Body of pancreas (tissue), 4 donors: Measurements from ENCODE around the gene WFS1. TPM values are rescaled to one million over a fixed set of nuclear protein-coding genes. Genes with fewer than 3 reads are reported as not detected.

Experiments
- ATAC-seq: fragments of 150-250 bp; one replicate; pipeline ENCODE4 v1.9.1; 2016
- DNase-seq, 4 donors: peaks; one replicate each; pipeline ENCODE4 v3.0.0-alpha.2; 2019
- H3K27ac ChIP-seq, 4 donors: fragments of 200-600 bp; sonication (generic); 1 replicate in 3 of 4; 2 replicates in 1 of 4; pipeline versions ENCODE4 v1.5.1 to v1.6.1; 2016 to 2019; ENCODE audit warnings: mild to moderate bottlenecking in 1 of 4, mixed read lengths in 1 of 4, moderate library complexity in 1 of 4
- H3K27me3 ChIP-seq, 2 donors: fragments of 200-600 bp; sonication (generic); one replicate each; pipeline ENCODE4 v1.6.0; 2016; ENCODE audit warnings: mild to moderate bottlenecking in 1 of 2
- H3K36me3 ChIP-seq, 2 donors: fragments of 200-600 bp; sonication (generic); replicated peaks in 1 of 2; 2 replicates each; pipeline ENCODE4 v1.5.1; 2016; ENCODE audit warnings: low read depth in 2 of 2; ENCODE audit not compliant: insufficient read depth in 1 of 2
- H3K4me1 ChIP-seq: fragments of 200-600 bp; sonication (generic); one replicate; pipeline ENCODE4 v1.6.0; 2016
- H3K4me3 ChIP-seq, 2 donors: fragments of 200-600 bp; sonication (generic); 1 replicate in 1 of 2; 2 replicates in 1 of 2; pipeline ENCODE4 v1.5.1; 2016 to 2019
- H3K9me3 ChIP-seq, 3 donors: fragments of 200-600 bp; sonication (generic); 1 replicate in 2 of 3; 2 replicates in 1 of 3; pipeline ENCODE4 v1.5.1; 2016
- CTCF ChIP-seq, 7 experiments: fragments of 450-650 bp in 4 of 7; fragments of 200-600 bp in 3 of 7; sonication (generic) in 3 of 7; IDR thresholded peaks; one replicate each; pipeline ENCODE4 v1.5.1; 2016 to 2019; ENCODE audit warnings: antibody characterized with exemption in 7 of 7
- POLR2A ChIP-seq, 3 donors: fragments of 450-650 bp; IDR thresholded peaks; one replicate each; pipeline ENCODE4 v1.6.1; 2016; ENCODE audit warnings: antibody characterized with exemption in 3 of 3, mild to moderate bottlenecking in 2 of 3
- whole genome bisulfite sequencing, 2 donors: methylation state at CpG; one replicate each; pipeline ENCODE4 v1.1.5; 2017; 5-methylcytosine and 5-hydroxymethylcytosine counted together
- intact Hi-C: fragments of 100-400 bp; cut with DNase I; formaldehyde crosslinking; loops from one replicate; pipeline ENCODE4 v1.15.1; 2023
- total RNA-seq, 2 donors: library from RNA; depleted of rRNA; stranded (reverse); fragments of >200 nt; gene quantifications; one replicate each; pipeline ENCODE4 v1.1.0, GENCODE V29; 2016

WFS1 gene
- total RNA-seq, 2 donors from 2014 or later, result 18.4 to 31.6 TPM

GRCh38 chr4:6280365-6280996 lies 10.8 kb downstream of the WFS1 start:
- intact Hi-C loops, result no loop called here
- Histone ChIP-seq H3K4me1 (peaks cover 23% of the 10 kb centered on the region), H3K36me3 (no peaks in the 10 kb centered on the region), H3K27ac (no peak overlapping the region), H3K9me3 (no peaks in the 10 kb centered on the region), H3K27me3 (no peaks in the 10 kb centered on the region), H3K4me3 (no peak overlapping the region)
- DNase-seq, result no peak
- 88 to 90% methylated on average over 5 to 16 of the region's 16 CpGs for whole genome bisulfite sequencing, 2 donors
- no peak for TF ChIP-seq CTCF (IDR thresholded peaks at IDR 0.05)
- TF ChIP-seq POLR2A (IDR thresholded peaks at IDR 0.05), result no peak
- ATAC-seq, result no peak

GRCh38 chr4:6281436-6282313 lies 12.0 kb downstream of the WFS1 start:
- no peaks in the 10 kb centered on the region for H3K27me3 ChIP-seq
- ATAC-seq (no peak), DNase-seq (no peak)
- H3K9me3 ChIP-seq, result no peaks in the 10 kb centered on the region
- H3K4me3 ChIP-seq, result no peak overlapping the region
- no peaks in the 10 kb centered on the region for H3K36me3 ChIP-seq
- H3K4me1 ChIP-seq, result peaks cover 23% of the 10 kb centered on the region
- WGBS, 2 donors, result 78 to 84% methylated on average over 11 to 20 of the region's 20 CpGs
- no peak overlapping the region for H3K27ac ChIP-seq
- intact Hi-C loops, result no loop called here
- TF ChIP-seq POLR2A (IDR thresholded peaks at IDR 0.05), result no peak
- no peak for TF ChIP-seq CTCF (IDR thresholded peaks at IDR 0.05)

GRCh38 chr4:6282314-6282771 lies 12.7 kb downstream of the WFS1 start:
- ATAC-seq (no peak), DNase-seq (no peak)
- Histone ChIP-seq H3K27me3 (no peaks in the 10 kb centered on the region), H3K36me3 (peaks cover 0 to 5% of the 10 kb centered on the region in 2 donors), H3K4me1 (peaks cover 19% of the 10 kb centered on the region), H3K4me3 (no peak overlapping the region), H3K27ac (no peak overlapping the region), H3K9me3 (no peaks in the 10 kb centered on the region)
- WGBS, 2 donors, result 64 to 71% methylated on average over 6 of the region's 6 CpGs
- intact Hi-C loops, result no loop called here
- TF ChIP-seq POLR2A (IDR thresholded peaks at IDR 0.05) (no peak), CTCF (IDR thresholded peaks at IDR 0.05) (no peak)

GRCh38 chr4:6283282-6283681 lies 13.6 kb downstream of the WFS1 start:
- no peaks in the 10 kb centered on the region for H3K9me3 ChIP-seq
- no peak overlapping the region for H3K27ac ChIP-seq
- H3K4me3 ChIP-seq, result no peak overlapping the region
- intact Hi-C loops, result no loop called here
- DNase-seq, result no peak
- TF ChIP-seq CTCF (IDR thresholded peaks at IDR 0.05) (no peak), POLR2A (IDR thresholded peaks at IDR 0.05) (no peak)
- H3K4me1 ChIP-seq, result peaks cover 10% of the 10 kb centered on the region
- WGBS, 2 donors, result 88 to 100% methylated on average over 1 to 4 of the region's 4 CpGs
- peaks cover 0 to 9% of the 10 kb centered on the region in 2 donors for H3K36me3 ChIP-seq
- H3K27me3 ChIP-seq, result no peaks in the 10 kb centered on the region
- no peak for ATAC-seq
